ELR (cell line): Measurements from ENCODE around the gene GNB5.
"Not testable (repeated sequence)": the region's sequence is repeated elsewhere in the genome, so short reads cannot be mapped to it uniquely, and the experiment has no call there.

Experiments used
- DNase-seq: peaks from one replicate; pipeline ENCODE4 v3.0.0-alpha.2; 2015; ENCODE audit warnings: low read depth

The GNB5 gene

DNA sequence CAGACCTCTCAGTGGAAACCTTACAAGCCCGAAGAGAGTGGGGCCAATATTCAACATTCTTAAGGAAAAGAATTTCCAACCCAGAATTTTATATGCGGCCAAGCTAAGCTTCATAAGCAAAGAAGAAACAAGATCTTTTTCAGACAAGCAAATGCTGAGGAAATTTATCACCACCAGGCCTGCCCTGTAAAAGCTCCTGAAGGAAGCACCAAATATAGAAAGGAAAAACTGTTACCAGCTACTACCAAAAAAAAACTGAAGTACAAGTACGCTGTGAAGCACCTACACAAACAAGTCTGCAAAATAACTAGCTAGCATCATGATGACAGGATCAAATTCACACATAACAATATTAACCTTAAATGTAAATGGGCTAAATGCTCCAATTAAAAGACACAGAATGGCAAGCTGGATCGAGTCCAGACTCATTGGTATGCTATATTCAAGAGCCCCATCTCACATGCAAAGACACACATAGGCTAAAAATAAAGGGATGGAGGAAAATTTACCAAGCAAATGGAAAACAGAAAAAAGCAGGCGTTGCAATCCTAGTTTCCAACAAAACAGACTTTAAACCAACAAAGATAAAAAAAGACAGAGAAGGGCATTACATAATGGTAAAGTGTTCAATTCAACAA is 25.6 kb downstream of the GNB5 start:
- not testable (repeated sequence) for DNase-seq

- DNase-seq = no peak
Observed at GRCh38 chr15:52164631-52165265, 26.4 kb downstream of the GNB5 start.

- DNase-seq = peak; percentile 12
Observed at GRCh38 chr15:52163321-52164190, 27.6 kb downstream of the GNB5 start.

DNA sequence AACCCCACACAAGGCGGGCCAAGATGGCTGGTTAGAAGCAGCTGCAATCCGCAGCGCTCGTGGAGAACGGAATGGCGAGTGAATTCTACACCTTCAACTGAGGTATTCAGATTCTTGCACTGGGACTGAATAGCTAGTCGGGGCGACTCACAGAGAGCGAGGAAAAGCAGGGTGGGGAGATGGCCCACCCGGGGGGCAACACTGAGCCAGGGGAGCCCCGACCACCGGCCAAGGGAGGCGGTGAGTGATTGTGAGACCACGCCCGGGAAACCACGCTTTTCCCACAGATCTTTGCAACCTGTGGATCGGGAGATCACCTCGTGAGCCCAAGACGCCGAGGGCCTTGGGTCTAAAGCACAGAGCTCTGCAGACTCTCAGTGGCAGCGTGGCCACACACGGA is 28.3 kb downstream of the GNB5 start:
- no peak for DNase-seq

GRCh38 chr15:52162260-52162659 is 28.9 kb downstream of the GNB5 start:
- no peak for DNase-seq

GRCh38 chr15:52161406-52161966 is 29.7 kb downstream of the GNB5 start:
- DNase-seq = no peak

DNA sequence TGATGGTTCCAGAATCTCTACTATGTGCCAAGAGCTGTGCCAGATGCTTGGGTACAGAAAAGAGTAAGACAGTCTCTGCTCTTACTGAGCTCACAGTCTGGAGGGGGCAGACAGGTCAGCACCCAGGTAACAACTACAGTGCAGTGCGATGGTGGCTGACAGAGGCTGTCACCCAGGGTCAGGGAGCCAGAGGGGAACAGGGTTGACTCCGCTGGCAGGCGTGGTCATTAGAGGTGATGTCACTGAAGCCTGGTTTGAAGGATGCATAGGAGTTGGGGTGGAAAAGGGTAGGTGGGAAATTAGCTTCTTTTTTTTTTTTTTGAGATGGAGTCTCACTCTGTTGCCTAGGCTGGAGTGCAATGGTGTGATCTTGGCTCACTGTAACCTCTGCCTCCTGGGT is 31.5 kb downstream of the GNB5 start:
- DNase-seq = no peak

GRCh38 chr15:52158084-52158765 is 33.0 kb downstream of the GNB5 start:
- DNase-seq = no peak

DNA sequence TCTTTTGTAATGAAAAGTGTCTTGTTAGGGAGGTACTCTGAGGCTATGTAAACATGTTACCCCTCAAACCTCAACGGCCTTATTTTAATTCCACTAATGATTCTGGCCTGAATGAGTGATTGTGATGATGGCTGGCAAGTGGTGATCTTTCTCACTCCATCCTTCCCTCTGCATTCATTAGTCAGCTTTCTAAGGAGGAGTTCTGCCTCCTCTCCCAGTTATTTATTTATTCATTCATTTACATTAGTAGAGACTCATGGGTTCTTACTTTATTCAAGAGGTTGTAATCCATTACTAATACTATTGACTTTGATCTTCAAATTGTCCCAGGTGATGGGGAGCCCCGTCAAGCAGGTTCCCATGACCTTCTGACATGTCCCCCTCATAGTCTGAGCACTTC is 35.3 kb downstream of the GNB5 start:
- DNase-seq = no peak

DNA sequence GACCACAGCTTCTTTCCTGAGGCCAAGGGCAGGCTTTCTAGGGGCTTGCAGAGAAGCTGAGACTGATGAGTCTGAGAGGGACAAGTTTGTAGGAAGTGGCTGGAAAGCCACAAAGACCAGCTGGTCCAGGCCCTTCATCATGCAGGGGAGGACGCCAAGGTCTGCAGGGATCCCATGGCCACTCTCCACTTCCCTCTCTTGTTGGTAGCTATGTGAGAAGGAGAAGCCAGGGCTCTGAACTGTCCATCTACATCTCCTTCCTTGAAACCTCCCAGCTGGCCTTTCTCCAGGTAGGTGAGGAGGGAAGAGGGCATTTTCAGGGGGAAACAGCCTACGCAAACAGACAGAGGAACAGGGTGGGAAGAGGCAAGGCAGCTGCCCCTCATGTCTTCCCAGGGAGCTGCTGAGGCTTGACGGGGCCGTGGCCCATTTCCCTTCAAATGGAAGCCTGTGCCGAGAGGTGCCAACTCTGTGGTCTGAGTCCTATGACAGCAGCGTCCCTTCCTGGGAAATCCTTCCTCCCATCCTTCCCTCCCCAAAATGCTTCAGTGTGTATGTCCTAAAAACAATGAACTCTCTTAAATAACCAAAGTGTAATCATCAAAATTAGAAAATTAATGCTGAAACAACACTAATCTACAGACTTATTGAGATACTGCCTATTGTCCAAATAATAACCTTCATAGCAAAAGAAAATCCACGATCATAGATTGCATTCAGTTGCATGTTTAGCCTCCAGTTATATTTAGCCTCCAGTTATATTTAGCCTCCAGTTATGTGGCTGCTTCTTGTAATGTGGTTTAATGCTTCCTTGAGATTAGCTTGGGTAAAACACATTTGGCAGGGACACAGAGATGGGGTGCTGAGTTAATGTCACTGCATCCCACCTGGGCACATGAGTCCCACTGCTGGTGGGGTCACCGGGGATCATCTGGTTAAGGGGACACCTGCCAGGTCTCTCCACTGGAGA is 36.0 kb downstream of the GNB5 start:
- DNase-seq = no peak

DNA sequence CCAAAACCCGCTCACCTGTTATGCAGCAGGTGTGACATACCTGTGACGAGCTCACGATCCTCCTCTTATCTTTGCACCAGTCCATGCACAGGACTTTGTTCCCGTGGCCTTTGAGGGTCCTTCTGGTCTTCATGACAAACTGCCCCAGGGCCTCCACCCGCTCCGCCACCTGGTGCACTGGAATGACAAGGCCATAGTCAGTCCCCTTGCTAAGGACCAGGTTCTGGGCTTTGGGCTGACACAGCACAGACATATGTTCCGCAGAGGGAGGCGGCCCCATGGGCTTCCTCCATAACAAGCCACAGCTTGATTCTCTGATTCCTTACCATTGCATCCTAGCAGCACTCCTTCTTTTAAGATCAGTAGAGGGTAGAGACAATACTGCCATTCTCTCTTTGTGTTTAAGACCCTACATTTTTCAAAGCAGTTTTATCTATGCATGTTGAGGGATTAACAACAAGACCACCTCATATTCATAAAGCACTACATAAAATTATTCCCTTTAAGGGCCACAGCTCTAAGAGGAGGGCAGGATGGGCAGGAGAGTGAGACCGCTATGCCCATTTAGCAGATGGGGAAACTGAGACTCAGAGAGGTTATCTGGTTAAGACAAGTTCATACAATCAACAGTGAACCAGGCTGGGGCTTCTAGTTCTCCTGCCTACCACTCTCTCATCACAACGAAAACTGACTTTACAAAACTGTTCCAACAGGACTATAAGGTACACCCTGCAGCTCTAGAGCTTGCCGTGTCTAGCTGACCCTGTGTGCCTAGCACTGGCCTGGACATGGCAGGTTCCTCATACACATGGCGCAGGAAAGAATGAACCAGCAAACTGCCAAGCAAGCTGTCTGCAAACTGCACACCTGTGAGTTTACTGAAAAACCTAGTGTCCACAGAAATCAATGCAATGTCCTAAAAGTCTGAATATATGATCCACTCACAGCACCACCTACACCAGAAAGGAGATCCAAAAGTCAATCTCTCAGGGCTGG is 37.0 kb downstream of the GNB5 start:
- DNase-seq = no peak

DNA sequence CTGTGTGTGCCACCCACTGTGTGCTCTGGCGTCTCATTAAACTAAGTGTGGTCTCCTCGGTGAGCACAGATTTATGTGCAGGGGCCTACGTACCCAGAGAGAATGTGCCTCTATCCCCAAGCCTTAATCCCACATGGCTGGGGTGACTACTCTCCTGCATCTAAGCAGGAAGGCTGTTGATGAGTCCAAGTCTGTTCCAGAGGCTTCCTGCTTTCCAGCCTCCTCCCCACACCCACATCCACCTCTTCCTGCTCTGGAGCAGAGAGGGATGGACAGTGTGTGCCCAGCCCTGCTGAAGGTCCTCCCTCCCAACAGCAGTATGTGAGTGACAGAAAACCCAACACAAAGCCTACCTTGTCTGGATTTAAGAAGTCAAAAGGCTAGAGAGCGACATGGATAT is 39.8 kb downstream of the GNB5 start:
- no peak for DNase-seq

- DNase-seq = no peak
Observed at GRCh38 chr15:52150871-52151270, 40.3 kb downstream of the GNB5 start.

DNA sequence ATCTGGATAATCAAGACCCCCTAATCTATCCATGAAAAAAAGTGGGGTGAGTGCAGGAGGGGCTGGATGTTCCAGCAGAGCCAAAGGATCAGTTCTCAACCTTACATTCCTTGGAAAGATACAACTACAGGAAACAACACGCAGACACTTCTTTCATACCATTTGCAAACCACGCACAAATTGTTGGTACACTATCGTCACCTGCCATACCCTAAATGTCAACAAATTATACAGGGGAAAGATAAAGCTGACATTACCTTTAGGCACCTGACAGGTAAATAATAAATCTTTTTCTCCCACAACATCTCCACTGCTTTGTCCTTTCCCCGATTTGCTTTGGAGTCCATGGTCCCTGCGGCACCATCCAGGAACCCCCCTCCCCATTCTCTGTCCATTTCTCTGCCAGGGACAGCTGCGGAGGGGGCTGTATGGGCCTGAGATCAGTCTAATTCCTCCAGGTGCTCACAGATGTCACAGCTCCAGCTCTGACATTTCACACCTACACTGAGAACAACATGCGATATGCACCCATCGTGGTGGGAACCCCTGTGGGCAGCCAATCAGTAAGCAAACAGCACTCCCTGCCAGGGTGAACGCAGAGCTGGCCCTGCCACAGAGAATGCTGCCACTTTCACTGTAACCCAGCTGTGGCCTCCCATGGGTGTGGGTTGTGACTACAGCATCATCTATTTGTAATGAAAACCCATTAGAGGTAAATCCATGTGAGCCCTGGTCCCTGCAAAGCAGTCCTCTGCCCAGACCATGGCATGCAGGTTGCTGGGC is 41.0 kb downstream of the GNB5 start:
- no peak for DNase-seq

DNA sequence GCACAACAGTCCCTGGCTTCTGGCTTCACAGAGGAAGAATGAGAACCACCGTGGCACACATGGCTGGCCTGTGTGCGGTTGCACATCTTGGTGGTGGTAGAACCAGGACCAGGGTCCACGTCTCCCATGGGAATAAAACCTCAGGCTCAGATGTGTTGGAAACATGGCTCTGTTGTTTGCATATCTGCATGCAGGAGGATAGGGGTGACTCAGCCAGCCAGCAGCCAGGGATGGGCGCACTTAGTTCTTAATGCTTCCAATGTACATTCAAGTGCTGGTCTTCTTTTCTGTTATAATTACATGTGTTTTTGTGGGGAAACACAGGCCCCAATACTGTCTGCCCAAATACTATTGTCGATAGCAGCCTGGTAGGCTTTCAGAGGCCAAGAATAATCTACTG is 42.8 kb downstream of the GNB5 start:
- DNase-seq = no peak

DNA sequence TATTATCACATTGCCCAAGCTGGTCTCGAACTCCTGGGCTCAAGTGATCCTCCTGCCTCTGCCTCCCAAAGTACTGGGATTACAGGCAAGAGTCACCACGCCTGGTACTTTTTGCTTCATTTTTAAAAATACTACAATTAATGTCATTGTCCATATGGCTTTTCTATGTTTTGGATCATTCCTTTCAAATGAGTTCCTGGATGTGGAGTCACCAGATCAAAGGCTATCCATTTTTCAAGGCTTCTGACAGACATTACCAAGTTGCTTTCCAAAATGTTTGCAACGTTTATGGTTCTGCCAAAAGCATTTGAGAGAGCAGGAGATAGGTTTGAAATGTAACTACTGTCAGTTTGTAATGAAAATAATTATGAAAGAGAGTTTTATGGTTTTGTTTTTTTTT is 44.4 kb downstream of the GNB5 start:
- DNase-seq = no peak

GRCh38 chr15:52146261-52146660 is 44.9 kb downstream of the GNB5 start:
- no peak for DNase-seq

DNA sequence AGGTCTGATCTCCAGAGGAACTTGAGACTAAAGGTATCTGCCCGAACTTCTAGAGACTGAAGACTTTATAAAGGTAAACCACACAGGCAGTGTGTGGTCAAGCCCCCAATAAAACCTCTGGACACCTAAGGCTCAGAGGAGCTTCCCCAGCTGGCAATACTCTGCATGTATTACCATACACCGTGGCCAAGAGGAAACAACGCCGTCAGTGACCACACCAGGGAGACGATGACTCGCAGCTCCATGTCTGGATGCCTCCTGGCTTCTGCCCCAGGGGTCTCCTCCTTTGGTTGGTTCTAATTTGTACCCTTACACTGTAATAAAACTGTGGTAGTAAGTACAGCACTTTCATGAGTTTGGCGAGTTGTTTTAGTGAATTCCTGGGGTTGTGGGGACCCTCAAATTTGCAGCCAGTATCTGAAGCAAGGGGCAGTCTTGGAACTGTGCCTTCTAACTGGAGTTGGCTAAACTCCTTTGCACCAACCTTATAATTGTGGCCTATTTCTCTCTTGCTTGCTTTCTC is 46.5 kb downstream of the GNB5 start:
- DNase-seq = peak; percentile 79

DNA sequence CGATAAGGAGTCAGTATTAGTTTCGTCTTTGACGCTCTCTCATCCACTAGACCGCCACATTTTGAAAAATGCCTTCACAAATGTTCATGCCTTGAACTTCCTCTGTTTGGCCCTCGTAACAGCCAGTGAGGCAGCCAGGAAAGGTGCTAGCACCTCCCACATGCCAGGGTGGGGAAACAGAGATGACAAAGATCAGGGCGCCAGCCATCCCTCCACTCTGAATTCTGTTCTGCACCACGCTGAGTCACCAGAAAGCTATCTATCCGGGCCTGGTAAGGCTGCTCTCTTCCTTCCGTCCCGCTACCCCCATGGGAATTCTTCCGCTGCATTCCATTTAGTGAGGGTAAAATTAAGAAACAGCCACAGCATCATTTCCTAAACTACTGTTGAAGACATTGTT is 47.3 kb downstream of the GNB5 start:
- DNase-seq = peak; percentile 98
